ENCODE measurements around the gene NRXN3. TPM values are rescaled to one million over a fixed set of nuclear protein-coding genes. Genes with fewer than 3 reads are reported as not detected.

Gene NRXN3
- total and polyA plus RNA-seq, 2 donors (not counting 1 experiment from before 2014, with no cell fraction given): not detected

- H3K4me3 Mint-ChIP-seq: no peak overlapping the region
Observed at GRCh38 chr14:79167957-79168356, 997.8 kb downstream of the NRXN3 start.

GRCh38 chr14:79175671-79176070 is 1005.5 kb downstream of the NRXN3 start:
- no peak for DNase-seq
- Histone ChIP-seq H3K4me1 (ENCODE audit: control insufficient read depth in 2 of 2, insufficient read depth in 2 of 2, low read length in 2 of 2) (no peaks in the 10 kb centered on the region), H3K4me2 (replicated peaks; ENCODE audit: low read depth, low read length, poor library complexity, severe bottlenecking) (no peak overlapping the region), H3K27me3 (replicated peaks in 1 of 4; ENCODE audit: control extremely low read depth in 1 of 4, control insufficient read depth in 3 of 4, insufficient read depth in 4 of 4, low read length in 3 of 4) (no peaks in the 10 kb centered on the region), H3K9ac (ENCODE audit: low read length) (no peak overlapping the region), H3K4me3 (ENCODE audit: control extremely low read depth in 1 of 5, extremely low read depth in 1 of 5, insufficient read depth in 1 of 5, low read depth in 2 of 5, low read length in 4 of 5) (no peak overlapping the region), H4K20me1 (ENCODE audit: control insufficient read depth, insufficient read depth, low read length, poor library complexity, severe bottlenecking) (no peaks in the 10 kb centered on the region), H3K79me2 (ENCODE audit: control insufficient read depth, insufficient read depth, low read length) (no peaks in the 10 kb centered on the region), H3K9me3 (ENCODE audit: control extremely low read depth in 1 of 3, control insufficient read depth in 2 of 3, insufficient read depth in 1 of 3, low read length in 2 of 3) (no peaks in the 10 kb centered on the region), H3K27ac (ENCODE audit: low read length in 2 of 2) (no peak overlapping the region), H3K36me3 (replicated peaks in 1 of 2; ENCODE audit: control extremely low read depth in 1 of 2, control insufficient read depth in 1 of 2, extremely low read depth in 1 of 2, insufficient read depth in 2 of 2, low read length in 1 of 2) (no peaks in the 10 kb centered on the region), H2AFZ (ENCODE audit: insufficient read depth, low read depth, low read length, poor library complexity, severe bottlenecking) (no peak overlapping the region)
- no peaks in the 10 kb centered on the region for H3K4me1 Mint-ChIP-seq
- WGBS (ENCODE audit: insufficient coverage): 51% methylated on average over 4 of the region's 5 CpGs
- H3K4me3 Mint-ChIP-seq: no peak overlapping the region
- ATAC-seq (ENCODE audit: low read depth): no peak
- ChIA-PET POLR2A (no interaction called here), CTCF (no interaction called here)
- no peaks in the 10 kb centered on the region for H3K9me3 Mint-ChIP-seq (ENCODE audit: insufficient read depth)
- no peaks in the 10 kb centered on the region for H3K27me3 Mint-ChIP-seq
- H3K27ac Mint-ChIP-seq: no peak overlapping the region
- intact Hi-C loops (cut with micrococcal nuclease): no loop called here
- no peak for TF ChIP-seq EZH2 (IDR thresholded peaks at IDR 0.05; ENCODE audit: borderline replicate concordance, insufficient read depth, low read depth, low read length, poor library complexity, severe bottlenecking)
- TF ChIP-seq, protein P1, sequence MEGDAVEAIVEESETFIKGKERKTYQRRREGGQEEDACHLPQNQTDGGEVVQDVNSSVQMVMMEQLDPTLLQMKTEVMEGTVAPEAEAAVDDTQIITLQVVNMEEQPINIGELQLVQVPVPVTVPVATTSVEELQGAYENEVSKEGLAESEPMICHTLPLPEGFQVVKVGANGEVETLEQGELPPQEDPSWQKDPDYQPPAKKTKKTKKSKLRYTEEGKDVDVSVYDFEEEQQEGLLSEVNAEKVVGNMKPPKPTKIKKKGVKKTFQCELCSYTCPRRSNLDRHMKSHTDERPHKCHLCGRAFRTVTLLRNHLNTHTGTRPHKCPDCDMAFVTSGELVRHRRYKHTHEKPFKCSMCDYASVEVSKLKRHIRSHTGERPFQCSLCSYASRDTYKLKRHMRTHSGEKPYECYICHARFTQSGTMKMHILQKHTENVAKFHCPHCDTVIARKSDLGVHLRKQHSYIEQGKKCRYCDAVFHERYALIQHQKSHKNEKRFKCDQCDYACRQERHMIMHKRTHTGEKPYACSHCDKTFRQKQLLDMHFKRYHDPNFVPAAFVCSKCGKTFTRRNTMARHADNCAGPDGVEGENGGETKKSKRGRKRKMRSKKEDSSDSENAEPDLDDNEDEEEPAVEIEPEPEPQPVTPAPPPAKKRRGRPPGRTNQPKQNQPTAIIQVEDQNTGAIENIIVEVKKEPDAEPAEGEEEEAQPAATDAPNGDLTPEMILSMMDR (IDR thresholded peaks at IDR 0.05): no peak

More at GRCh38 chr14:79167957-79168356, 997.8 kb downstream of the NRXN3 start:
- Histone ChIP-seq H3K4me3 (ENCODE audit: control extremely low read depth in 1 of 5, extremely low read depth in 1 of 5, insufficient read depth in 1 of 5, low read depth in 2 of 5, low read length in 4 of 5) (no peak overlapping the region), H4K20me1 (ENCODE audit: control insufficient read depth, insufficient read depth, low read length, poor library complexity, severe bottlenecking) (no peaks in the 10 kb centered on the region), H3K36me3 (replicated peaks in 1 of 2; ENCODE audit: control extremely low read depth in 1 of 2, control insufficient read depth in 1 of 2, extremely low read depth in 1 of 2, insufficient read depth in 2 of 2, low read length in 1 of 2) (no peaks in the 10 kb centered on the region), H3K9me3 (ENCODE audit: control extremely low read depth in 1 of 3, control insufficient read depth in 2 of 3, insufficient read depth in 1 of 3, low read length in 2 of 3) (no peaks in the 10 kb centered on the region), H3K27ac (ENCODE audit: low read length in 2 of 2) (no peak overlapping the region), H3K27me3 (replicated peaks in 1 of 4; ENCODE audit: control extremely low read depth in 1 of 4, control insufficient read depth in 3 of 4, insufficient read depth in 4 of 4, low read length in 3 of 4) (no peaks in the 10 kb centered on the region), H3K79me2 (ENCODE audit: control insufficient read depth, insufficient read depth, low read length) (no peaks in the 10 kb centered on the region), H3K4me1 (ENCODE audit: control insufficient read depth in 2 of 2, insufficient read depth in 2 of 2, low read length in 2 of 2) (no peaks in the 10 kb centered on the region), H2AFZ (ENCODE audit: insufficient read depth, low read depth, low read length, poor library complexity, severe bottlenecking) (no peak overlapping the region), H3K4me2 (replicated peaks; ENCODE audit: low read depth, low read length, poor library complexity, severe bottlenecking) (no peak overlapping the region), H3K9ac (ENCODE audit: low read length) (no peak overlapping the region)
- DNase-seq (no peak), ATAC-seq (ENCODE audit: low read depth) (no peak)
- Mint-ChIP-seq H3K27me3 (no peaks in the 10 kb centered on the region), H3K4me1 (no peaks in the 10 kb centered on the region), H3K27ac (no peak overlapping the region), H3K9me3 (ENCODE audit: insufficient read depth) (peaks cover 2% of the 10 kb centered on the region)
- CTCF ChIA-PET: no interaction called here
- no peak for TF ChIP-seq EZH2 (IDR thresholded peaks at IDR 0.05; ENCODE audit: borderline replicate concordance, insufficient read depth, low read depth, low read length, poor library complexity, severe bottlenecking)
- TF ChIP-seq, protein P1 (IDR thresholded peaks at IDR 0.05): no peak
- intact Hi-C loops (cut with micrococcal nuclease): no loop called here
- POLR2A ChIA-PET: no interaction called here
- WGBS (ENCODE audit: insufficient coverage): no CpG with 5 or more reads among the region's 1 CpG
